IMR-90 (cell line): ENCODE measurements around the gene PPFIBP2. TPM values are rescaled to one million over a fixed set of nuclear protein-coding genes. Genes with fewer than 3 reads are reported as not detected.

Source experiments
- ATAC-seq: fragments of 200-7000 bp; cut with Tn5 transposase; 2 replicates; pipeline ENCODE4 v1.9.1; 2020; ENCODE audit warnings: low read depth, mild to moderate bottlenecking, moderate library complexity
- BruUV-seq: library from RNA; stranded (reverse); fragments of 400-500 nt; replicated peaks from 2 replicates; lab custom pipeline; 2021; lab: Mats Ljungman, UMichigan
- CTCF ChIA-PET: fragments of 300-600 bp; formaldehyde crosslinking; extraction: SDS; loops from one replicate; lab custom pipeline; 2021; ENCODE audit warnings: antibody characterized with exemption; lab: Yijun Ruan, JAX
- POLR2A ChIA-PET: fragments of 300-600 bp; sonication (Branson Sonifier 250); formaldehyde crosslinking; loops from one replicate; lab custom pipeline; 2022; ENCODE audit warnings: antibody characterized with exemption; ENCODE audit not compliant: unreplicated experiment; lab: Charles Lee
- DNase-seq: peaks from one replicate; pipeline ENCODE4 v3.0.0; 2013
- H2AFZ ChIP-seq: replicated peaks from 2 replicates; pipeline ENCODE3; 2013; ENCODE audit warnings: low read length, mild to moderate bottlenecking; ENCODE audit not compliant: poor library complexity
- H2AK5ac ChIP-seq: 2 replicates; pipeline ENCODE4 v1.6.1; 2013; ENCODE audit warnings: low read depth, low read length, inconsistent platforms
- H2AK9ac ChIP-seq: replicated peaks from 2 replicates; pipeline ENCODE3; 2013; ENCODE audit warnings: mild to moderate bottlenecking, low read depth, low read length, moderate library complexity; ENCODE audit not compliant: poor library complexity
- H2BK120ac ChIP-seq: 2 replicates; pipeline ENCODE4 v1.6.1; 2013; ENCODE audit warnings: low read depth, low read length, inconsistent platforms
- H2BK15ac ChIP-seq: 3 replicates; pipeline ENCODE4 v1.6.1; 2013; ENCODE audit warnings: low read depth, low read length, inconsistent platforms
- H2BK20ac ChIP-seq: 2 replicates; pipeline ENCODE4 v1.6.1; 2013; ENCODE audit warnings: low read depth, mild to moderate bottlenecking, inconsistent platforms, low read length, moderate library complexity
- H2BK5ac ChIP-seq: 2 replicates; pipeline ENCODE4 v1.6.1; 2013; ENCODE audit warnings: mild to moderate bottlenecking, low read depth, low read length, inconsistent platforms; ENCODE audit not compliant: poor library complexity, severe bottlenecking
- H3K14ac ChIP-seq: replicated peaks from 2 replicates; pipeline ENCODE4 v1.6.1; 2013; ENCODE audit warnings: low read depth, low read length, inconsistent platforms
- H3K18ac ChIP-seq: 2 replicates; pipeline ENCODE4 v1.6.1; 2013; ENCODE audit warnings: low read depth, low read length, control low read depth
- H3K23ac ChIP-seq: 2 replicates; pipeline ENCODE4 v1.6.1; 2013; ENCODE audit warnings: low read depth, low read length, inconsistent platforms
- H3K27ac ChIP-seq: 2 replicates; pipeline ENCODE4 v1.5.1; 2013; ENCODE audit warnings: mild to moderate bottlenecking, control low read depth, low read length; ENCODE audit not compliant: insufficient read depth
- H3K27me3 ChIP-seq: 2 replicates; pipeline ENCODE4 v1.6.1; 2013; ENCODE audit warnings: low read length; ENCODE audit not compliant: control insufficient read depth, insufficient read depth
- H3K36me3 ChIP-seq: 2 replicates; pipeline ENCODE4 v1.6.1; 2013; ENCODE audit warnings: low read length, mixed read lengths; ENCODE audit not compliant: control insufficient read depth, insufficient read depth
- H3K4ac ChIP-seq: 2 replicates; pipeline ENCODE4 v1.6.1; 2013; ENCODE audit warnings: low read depth, low read length, inconsistent platforms
- H3K4me1 ChIP-seq: 2 replicates; pipeline ENCODE4 v1.6.1; 2013; ENCODE audit warnings: low read length, mixed read lengths; ENCODE audit not compliant: control insufficient read depth, insufficient read depth
- H3K4me2 ChIP-seq: 2 replicates; pipeline ENCODE4 v1.6.1; 2013; ENCODE audit warnings: low read depth, mild to moderate bottlenecking, control low read depth, low read length, moderate library complexity
- H3K4me3 ChIP-seq: 2 replicates; pipeline ENCODE4 v1.5.1; 2013; ENCODE audit warnings: low read depth, mild to moderate bottlenecking, control low read depth, low read length, moderate library complexity; ENCODE audit not compliant: insufficient read depth
- H3K56ac ChIP-seq: 2 replicates; pipeline ENCODE4 v1.6.1; 2013; ENCODE audit warnings: low read length, inconsistent platforms; ENCODE audit not compliant: insufficient read depth; ENCODE audit errors: extremely low read depth
- H3K79me1 ChIP-seq, 2 experiments: 2 replicates each; pipeline ENCODE4 v1.6.1; 2013; ENCODE audit warnings: low read length in 2 of 2, inconsistent platforms in 1 of 2, low read depth in 1 of 2
- H3K9ac ChIP-seq: 2 replicates; pipeline ENCODE4 v1.6.1; 2013; ENCODE audit warnings: low read depth, low read length, control low read depth
- H3K9me1 ChIP-seq: 2 replicates; pipeline ENCODE4 v1.6.1; 2013; ENCODE audit warnings: low read length, inconsistent platforms; ENCODE audit not compliant: insufficient read depth
- H3K9me3 ChIP-seq: 2 replicates; pipeline ENCODE4 v1.6.1; 2013; ENCODE audit warnings: low read length; ENCODE audit not compliant: control insufficient read depth, insufficient read depth
- H4K20me1 ChIP-seq: 2 replicates; pipeline ENCODE4 v1.6.1; 2013; ENCODE audit warnings: low read length, inconsistent platforms; ENCODE audit not compliant: insufficient read depth
- H4K5ac ChIP-seq: 2 replicates; pipeline ENCODE4 v1.6.1; 2013; ENCODE audit warnings: mild to moderate bottlenecking, low read depth, low read length, control low read depth
- H4K8ac ChIP-seq, 2 experiments: 2 replicates each; pipeline ENCODE4 v1.6.1; 2013; ENCODE audit warnings: low read depth in 2 of 2, low read length in 2 of 2, control low read depth in 1 of 2, inconsistent platforms in 1 of 2
- H4K91ac ChIP-seq: 2 replicates; pipeline ENCODE4 v1.6.1; 2013; ENCODE audit warnings: low read depth, low read length, inconsistent platforms; ENCODE audit not compliant: insufficient read depth
- CEBPB ChIP-seq: IDR thresholded peaks from 2 replicates; pipeline ENCODE4 v1.6.1; 2012; ENCODE audit warnings: low read depth, low read length, improper control_type of control experiment
- CHD1 ChIP-seq: IDR thresholded peaks from 2 replicates; pipeline ENCODE4 v1.6.1; 2012; ENCODE audit warnings: low read depth, low read length, improper control_type of control experiment
- CTCF ChIP-seq: conservative IDR thresholded peaks from 2 replicates; pipeline ENCODE4 v1.5.1; 2012; ENCODE audit warnings: mild to moderate bottlenecking, low read depth, low read length, improper control_type of control experiment
- MAZ ChIP-seq: IDR thresholded peaks from 2 replicates; pipeline ENCODE4 v1.6.1; 2012; ENCODE audit warnings: low read depth, mild to moderate bottlenecking, low read length, improper control_type of control experiment, moderate library complexity, borderline replicate concordance
- MXI1 ChIP-seq: IDR thresholded peaks from 2 replicates; pipeline ENCODE4 v1.6.1; 2012; ENCODE audit warnings: low read depth, mild to moderate bottlenecking, low read length, moderate library complexity, borderline replicate concordance
- NFE2L2 ChIP-seq: fragments of 150-350 bp; IDR thresholded peaks from 2 replicates; pipeline ENCODE4 v1.6.1; 2016; ENCODE audit warnings: low read depth, mild to moderate bottlenecking, low read length
- RAD21 ChIP-seq: IDR thresholded peaks from 2 replicates; pipeline ENCODE4 v1.6.1; 2012; ENCODE audit warnings: low read length, improper control_type of control experiment
- WGBS, 2 experiments: methylation state at CpG; one replicate each; pipeline versions ENCODE4 v1.1.5 to v1.1.7; 2013; ENCODE audit warnings: missing lambda C conversion rate in 2 of 2; ENCODE audit not compliant: insufficient read length in 1 of 2; ENCODE audit errors: extremely low coverage in 2 of 2; 5-methylcytosine and 5-hydroxymethylcytosine counted together
- dilution Hi-C: fragments of 300-500 bp; cut with HindIII; formaldehyde crosslinking; loops from one replicate; pipeline ENCODE4 v1.14.3; 2018; ENCODE audit warnings: low sequenced_read_pairs; ENCODE audit not compliant: unreplicated experiment
- in situ Hi-C: fragments of 300-500 bp; cut with MboI; formaldehyde crosslinking; loops from 3 replicates; pipeline ENCODE4 v1.14.3; 2019; ENCODE audit warnings: low sequenced_read_pairs, inconsistent platforms, mixed read lengths
- intact Hi-C: fragments of 100-400 bp; cut with micrococcal nuclease; formaldehyde crosslinking; loops from 2 replicates; pipeline ENCODE4 v1.10.0; 2022
- polyA plus RNA-seq, 3 experiments: library from polyadenylated mRNA; depleted of rRNA; stranded (reverse); fragments of >200 nt; gene quantifications; 2 replicates each; pipeline ENCODE4 v1.2.3, GENCODE V29; 2012; ENCODE audit warnings: low replicate concordance in 1 of 3
- total RNA-seq: library from RNA; depleted of rRNA; stranded (reverse); fragments of >200 nt; gene quantifications from 2 replicates; pipeline ENCODE4 v1.2.3, GENCODE V29; 2012

Gene PPFIBP2
- total and polyA plus RNA-seq, 2 of the 4 experiments (the other 2 are of a cell fraction): 6.0 to 11.8 TPM

- CTCF ChIA-PET: no interaction called here
- H3K9ac ChIP-seq: no peak overlapping the region
Observed at GRCh38 chr11:7538031-7538430, 24.2 kb downstream of the PPFIBP2 start.

More at GRCh38 chr11:7538031-7538430, 24.2 kb downstream of the PPFIBP2 start:
- H3K9me3 ChIP-seq: no peaks in the 10 kb centered on the region
- dilution Hi-C loops (no loop called here), intact Hi-C loops (no loop called here), in situ Hi-C loops (no loop called here)
- H3K4me1 ChIP-seq: no peaks in the 10 kb centered on the region
- no peak overlapping the region for H3K56ac ChIP-seq
- no peak for ATAC-seq
- 80% methylated on average over 3 of the region's 8 CpGs; no CpG with 5 or more reads in 1 of the 2 experiments for WGBS, 2 experiments
- H3K4me3 ChIP-seq: no peak overlapping the region
- no peak for DNase-seq
- no peak for TF ChIP-seq CEBPB
- TF ChIP-seq CHD1: no peak
- no peak for TF ChIP-seq RAD21
- TF ChIP-seq CTCF: no peak
- TF ChIP-seq NFE2L2: no peak
- TF ChIP-seq MXI1: no peak
- TF ChIP-seq MAZ: no peak
- H4K5ac ChIP-seq: no peak overlapping the region
- H2BK120ac ChIP-seq: no peak overlapping the region
- H4K8ac ChIP-seq: no peak overlapping the region
- no peak overlapping the region for H3K4me2 ChIP-seq
- no peak overlapping the region for H2AK5ac ChIP-seq
- no peak overlapping the region for H3K27ac ChIP-seq
- H2BK15ac ChIP-seq: no peak overlapping the region
- POLR2A ChIA-PET: no interaction called here
- BruUV-seq: no TSS peak
- H2AK9ac ChIP-seq: no peak overlapping the region
- H3K79me1 ChIP-seq: no peaks in the 10 kb centered on the region
- H3K27me3 ChIP-seq: peaks cover 9% of the 10 kb centered on the region; the same call in 1 of the 2 replicates
- H2AFZ ChIP-seq: no peak overlapping the region
- H3K4ac ChIP-seq: no peak overlapping the region
- no peaks in the 10 kb centered on the region for H3K9me1 ChIP-seq
- H3K14ac ChIP-seq: no peak overlapping the region
- no peak overlapping the region for H4K91ac ChIP-seq
- no peak overlapping the region for H2BK20ac ChIP-seq
- no peak overlapping the region for H3K18ac ChIP-seq
- H3K23ac ChIP-seq: no peak overlapping the region
- H4K20me1 ChIP-seq: no peaks in the 10 kb centered on the region
- H3K36me3 ChIP-seq: no peaks in the 10 kb centered on the region
- no peak overlapping the region for H2BK5ac ChIP-seq
